Chondrocyte (in vitro differentiated cells): ENCODE data around the gene ZG16B. TPM values are rescaled to one million over a fixed set of nuclear protein-coding genes. Genes with fewer than 3 reads are reported as not detected.
A peak's percentile ranks its signal among the peaks of the same experiment; 100 is the strongest.

Experiments
- DNase-seq: peaks from one replicate; pipeline ENCODE4 v3.0.0; 2021; ENCODE audit warnings: mixed read lengths, low spot score
- H3K27ac Mint-ChIP-seq: one replicate; pipeline ENCODE4 v1.8.0; 2021; ENCODE audit warnings: mild to moderate bottlenecking, moderate library complexity, mixed read lengths; ENCODE audit not compliant: unreplicated experiment
- H3K27me3 Mint-ChIP-seq: 2 replicates; pipeline ENCODE4 v1.8.0; 2021; ENCODE audit warnings: low read depth, mixed read lengths
- H3K36me3 Mint-ChIP-seq: 2 replicates; pipeline ENCODE4 v1.8.0; 2021; ENCODE audit warnings: low read depth, mixed read lengths
- H3K4me1 Mint-ChIP-seq: 2 replicates; pipeline ENCODE4 v1.8.0; 2021; ENCODE audit warnings: low read depth, mild to moderate bottlenecking, mixed read lengths
- H3K4me3 Mint-ChIP-seq: one replicate; pipeline ENCODE4 v1.8.0; 2021; ENCODE audit warnings: mild to moderate bottlenecking, moderate library complexity, mixed read lengths; ENCODE audit not compliant: unreplicated experiment
- H3K9me3 Mint-ChIP-seq: 2 replicates; pipeline ENCODE4 v1.8.0; 2021; ENCODE audit warnings: low read depth, mixed read lengths
- CTCF ChIP-seq: fragments of 200-600 bp; sonication (generic); IDR thresholded peaks from 2 replicates; pipeline ENCODE4 v1.5.0; 2021; ENCODE audit warnings: antibody characterized with exemption, mild to moderate bottlenecking, moderate library complexity
- total RNA-seq: library from RNA; stranded (reverse); gene quantifications from 3 replicates; pipeline ENCODE4 v1.2.1, GENCODE V29; 2021

ZG16B gene
- total RNA-seq, 1 donor from 2014 or later, result 2.1 TPM

GRCh38 chr16:2857451-2858244 is 27.5 kb downstream of the ZG16B start, which contains the start of gene PRSS22:
PRSS22 (minus strand) TSS chr16:2858170; CDS start chr16:2858104, 66 bp downstream.
- no peak for TF ChIP-seq CTCF
- DNase-seq, result no peak
- H3K9me3 Mint-ChIP-seq, result peaks cover 13% of the 10 kb centered on the region
- peaks cover 5% of the 10 kb centered on the region for H3K36me3 Mint-ChIP-seq
- H3K4me3 Mint-ChIP-seq, result peak within 1 kb of the TSS; percentile 53
- H3K27ac Mint-ChIP-seq, result no peak within 1 kb of the TSS
- peaks cover 11% of the 10 kb centered on the region for H3K27me3 Mint-ChIP-seq
- peaks cover 5% of the 10 kb centered on the region for H3K4me1 Mint-ChIP-seq

- TF ChIP-seq CTCF, result no peak
- H3K27me3 Mint-ChIP-seq, result peaks cover 11% of the 10 kb centered on the region
- H3K9me3 Mint-ChIP-seq, result peaks cover 13% of the 10 kb centered on the region
These were observed 28.3 kb downstream of the ZG16B start for GRCh38 chr16:2858245-2859025.

GRCh38 chr16:2859686-2860265 is 29.7 kb downstream of the ZG16B start:
- H3K9me3 Mint-ChIP-seq, result peaks cover 4% of the 10 kb centered on the region
- no peak for TF ChIP-seq CTCF
- DNase-seq, result no peak
- H3K4me1 Mint-ChIP-seq, result peaks cover 5% of the 10 kb centered on the region
- H3K4me3 Mint-ChIP-seq, result no peak overlapping the region
- H3K36me3 Mint-ChIP-seq, result peaks cover 2% of the 10 kb centered on the region
- no peak overlapping the region for H3K27ac Mint-ChIP-seq
- H3K27me3 Mint-ChIP-seq, result peaks cover 15% of the 10 kb centered on the region

More at GRCh38 chr16:2858245-2859025, 28.3 kb downstream of the ZG16B start:
- DNase-seq, result no peak
- Mint-ChIP-seq H3K4me3 (no peak overlapping the region), H3K4me1 (peaks cover 5% of the 10 kb centered on the region), H3K36me3 (peaks cover 5% of the 10 kb centered on the region), H3K27ac (no peak overlapping the region)

- peaks cover 3% of the 10 kb centered on the region for H3K9me3 Mint-ChIP-seq
- H3K36me3 Mint-ChIP-seq, result peaks cover 2% of the 10 kb centered on the region
- H3K4me3 Mint-ChIP-seq, result no peak overlapping the region
- peaks cover 5% of the 10 kb centered on the region for H3K4me1 Mint-ChIP-seq
- H3K27ac Mint-ChIP-seq, result no peak overlapping the region
- no peak for TF ChIP-seq CTCF
- peaks cover 17% of the 10 kb centered on the region for H3K27me3 Mint-ChIP-seq
- no peak for DNase-seq
These were observed 30.9 kb downstream of the ZG16B start for GRCh38 chr16:2860826-2861567.
